LNCaP clone FGC (cell line): ENCODE data around the gene MPHOSPH9.

ENCODE experiments used
- DNase-seq: peaks from one replicate; pipeline ENCODE4 v3.0.0-alpha.2; 2011; ENCODE audit warnings: low read depth
- H3K4me3 ChIP-seq: 2 replicates; pipeline ENCODE4 v1.5.1; 2011; ENCODE audit warnings: mild to moderate bottlenecking, low read depth, low read length, control low read depth
- TF ChIP-seq, protein P1 (sequence below): IDR thresholded peaks from 2 replicates; pipeline ENCODE4 v1.5.1; 2012; ENCODE audit warnings: mild to moderate bottlenecking; ENCODE audit not compliant: control insufficient read depth, insufficient read depth; ENCODE audit errors: extremely low read depth

MPHOSPH9 gene

DNA sequence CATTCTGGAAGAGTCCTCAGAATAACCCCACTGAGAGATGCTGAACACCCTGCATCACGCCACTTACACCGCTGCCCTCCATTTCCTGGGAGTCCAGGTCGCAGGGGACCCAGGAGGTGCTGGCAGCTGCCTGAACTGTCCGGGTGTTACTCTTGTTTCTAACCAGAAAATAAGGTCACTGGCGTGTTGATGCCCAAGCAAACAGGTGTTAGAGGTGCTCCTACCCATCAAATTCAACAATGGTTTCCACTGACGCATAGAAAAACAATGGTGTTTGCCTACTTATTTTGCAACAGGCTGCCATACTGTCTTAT lies 105.8 kb downstream of the MPHOSPH9 start:
- TF ChIP-seq, protein P1, sequence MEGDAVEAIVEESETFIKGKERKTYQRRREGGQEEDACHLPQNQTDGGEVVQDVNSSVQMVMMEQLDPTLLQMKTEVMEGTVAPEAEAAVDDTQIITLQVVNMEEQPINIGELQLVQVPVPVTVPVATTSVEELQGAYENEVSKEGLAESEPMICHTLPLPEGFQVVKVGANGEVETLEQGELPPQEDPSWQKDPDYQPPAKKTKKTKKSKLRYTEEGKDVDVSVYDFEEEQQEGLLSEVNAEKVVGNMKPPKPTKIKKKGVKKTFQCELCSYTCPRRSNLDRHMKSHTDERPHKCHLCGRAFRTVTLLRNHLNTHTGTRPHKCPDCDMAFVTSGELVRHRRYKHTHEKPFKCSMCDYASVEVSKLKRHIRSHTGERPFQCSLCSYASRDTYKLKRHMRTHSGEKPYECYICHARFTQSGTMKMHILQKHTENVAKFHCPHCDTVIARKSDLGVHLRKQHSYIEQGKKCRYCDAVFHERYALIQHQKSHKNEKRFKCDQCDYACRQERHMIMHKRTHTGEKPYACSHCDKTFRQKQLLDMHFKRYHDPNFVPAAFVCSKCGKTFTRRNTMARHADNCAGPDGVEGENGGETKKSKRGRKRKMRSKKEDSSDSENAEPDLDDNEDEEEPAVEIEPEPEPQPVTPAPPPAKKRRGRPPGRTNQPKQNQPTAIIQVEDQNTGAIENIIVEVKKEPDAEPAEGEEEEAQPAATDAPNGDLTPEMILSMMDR: no peak
- DNase-seq: no peak
- H3K4me3 ChIP-seq: no peak overlapping the region

DNA sequence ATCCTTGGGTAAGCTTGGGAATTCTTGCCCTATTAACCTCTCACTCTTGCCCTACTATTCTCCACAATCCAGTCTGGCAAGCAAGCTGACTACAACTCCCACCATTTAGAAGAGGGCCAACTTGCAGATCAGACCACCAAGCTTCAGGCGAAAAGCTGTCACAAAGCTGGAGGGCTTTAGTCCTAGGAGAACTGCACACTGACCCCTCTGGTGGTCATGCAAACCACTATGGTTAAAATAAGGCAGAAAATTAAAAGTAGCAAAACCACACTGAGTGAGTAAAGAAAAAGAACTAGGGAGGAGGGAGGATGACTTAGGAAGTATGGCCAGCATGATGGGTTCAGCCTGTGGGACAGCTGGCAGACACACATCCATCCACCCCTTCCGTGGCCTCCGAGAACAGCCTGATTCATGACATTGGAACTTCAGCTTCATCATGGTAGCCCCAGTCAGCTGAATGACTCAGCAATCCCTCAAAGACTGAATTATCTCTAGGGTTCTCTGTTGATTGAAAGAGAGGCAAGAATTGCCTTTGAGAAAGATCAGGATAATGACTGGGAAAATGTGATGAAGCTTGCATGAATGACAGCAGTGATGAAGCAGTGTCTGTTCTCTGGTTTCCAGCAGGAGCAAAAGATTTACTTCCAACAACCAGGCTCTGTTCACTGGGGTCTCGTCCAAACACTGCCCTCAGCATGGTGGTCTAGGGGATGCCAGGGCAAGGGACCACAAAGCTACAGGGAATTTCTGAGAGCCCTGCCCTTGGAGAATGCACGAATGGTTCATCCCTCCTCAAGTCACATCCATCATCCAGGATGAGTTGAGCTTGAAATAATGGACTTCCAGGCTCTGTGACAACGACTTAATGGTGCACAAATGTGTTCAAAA lies 106.4 kb downstream of the MPHOSPH9 start:
- TF ChIP-seq, protein P1: no peak
- no peak for DNase-seq
- no peak overlapping the region for H3K4me3 ChIP-seq

GRCh38 chr12:123122626-123123025 lies 110.3 kb downstream of the MPHOSPH9 start:
- no peak for DNase-seq
- TF ChIP-seq, protein P1: no peak
- no peak overlapping the region for H3K4me3 ChIP-seq

- TF ChIP-seq, protein P1: no peak
- no peak for DNase-seq
- no peak overlapping the region for H3K4me3 ChIP-seq
These were observed 111.3 kb downstream of the MPHOSPH9 start for GRCh38 chr12:123121670-123122069.

DNA sequence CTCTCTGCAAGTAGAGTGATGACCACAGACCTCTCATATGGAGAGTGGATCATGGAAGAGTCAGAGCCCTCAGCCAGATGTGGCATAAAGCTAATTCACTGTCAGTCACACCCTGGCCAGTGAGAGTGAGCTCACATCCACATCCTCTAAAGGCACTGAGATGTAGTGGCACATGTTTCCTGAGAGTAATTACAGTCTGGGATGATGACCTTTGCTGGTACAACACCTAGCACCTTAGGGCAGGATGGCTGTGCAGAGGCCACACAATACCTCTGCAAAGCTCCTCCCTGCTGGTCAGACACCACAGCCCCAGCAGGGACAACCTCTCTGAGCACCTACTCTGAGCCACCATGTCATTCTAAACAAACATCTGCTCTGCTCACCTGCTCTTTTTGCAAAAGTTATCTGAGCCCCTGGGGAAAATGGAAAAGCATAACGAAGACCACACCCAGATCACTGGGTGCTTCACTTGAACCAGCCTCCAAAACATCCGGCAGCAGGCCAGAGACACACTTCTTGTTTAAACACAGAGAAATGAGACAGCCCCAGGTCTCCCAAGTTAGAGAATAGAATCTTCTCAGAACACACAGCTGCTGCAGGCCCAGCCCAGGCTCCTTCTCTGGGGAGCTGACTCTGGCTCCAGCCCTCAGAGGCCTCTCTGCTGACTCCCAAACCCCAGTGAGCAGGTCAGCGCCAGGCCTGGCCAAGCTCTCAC lies 112.3 kb downstream of the MPHOSPH9 start:
- no peak for DNase-seq
- TF ChIP-seq, protein P1: no peak
- H3K4me3 ChIP-seq: no peak overlapping the region

DNA sequence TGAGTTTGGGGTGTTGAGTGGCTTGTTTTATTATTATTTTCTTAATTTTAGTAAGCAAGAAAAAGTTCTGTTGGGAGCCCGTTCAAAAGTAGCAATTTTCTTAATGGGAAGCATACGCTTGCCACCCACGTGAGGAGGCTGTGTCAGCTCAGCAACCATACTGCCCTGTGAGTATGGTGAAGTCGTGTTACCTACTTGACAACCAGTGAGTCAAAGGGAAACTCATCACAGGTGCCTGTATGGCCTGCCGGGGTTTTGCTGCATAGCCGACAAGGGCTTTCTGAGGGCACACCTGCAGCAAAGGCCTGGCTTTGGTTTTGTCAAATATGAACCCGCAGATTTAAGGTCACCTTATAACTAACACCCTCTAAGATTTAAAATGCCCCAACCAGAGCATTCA lies 113.1 kb downstream of the MPHOSPH9 start:
- no peak for DNase-seq
- TF ChIP-seq, protein P1: no peak
- no peak overlapping the region for H3K4me3 ChIP-seq
